ENCODE measurements around the gene OTOS. TPM values are rescaled to one million over a fixed set of nuclear protein-coding genes. Genes with fewer than 3 reads are reported as not detected.

The OTOS gene
- polyA plus RNA-seq, 1 experiment, result not detected

- CTCF ChIA-PET, result interaction anchor here (0.6 to 1.7 kb wide), 11 partner anchors 9 to 359 kb away, joined by 3 to 5 read pairs (median 3); partner anchors contain the start of gene OTOS
- POLR2A ChIA-PET, result no interaction called here
- TF ChIP-seq, protein P1, sequence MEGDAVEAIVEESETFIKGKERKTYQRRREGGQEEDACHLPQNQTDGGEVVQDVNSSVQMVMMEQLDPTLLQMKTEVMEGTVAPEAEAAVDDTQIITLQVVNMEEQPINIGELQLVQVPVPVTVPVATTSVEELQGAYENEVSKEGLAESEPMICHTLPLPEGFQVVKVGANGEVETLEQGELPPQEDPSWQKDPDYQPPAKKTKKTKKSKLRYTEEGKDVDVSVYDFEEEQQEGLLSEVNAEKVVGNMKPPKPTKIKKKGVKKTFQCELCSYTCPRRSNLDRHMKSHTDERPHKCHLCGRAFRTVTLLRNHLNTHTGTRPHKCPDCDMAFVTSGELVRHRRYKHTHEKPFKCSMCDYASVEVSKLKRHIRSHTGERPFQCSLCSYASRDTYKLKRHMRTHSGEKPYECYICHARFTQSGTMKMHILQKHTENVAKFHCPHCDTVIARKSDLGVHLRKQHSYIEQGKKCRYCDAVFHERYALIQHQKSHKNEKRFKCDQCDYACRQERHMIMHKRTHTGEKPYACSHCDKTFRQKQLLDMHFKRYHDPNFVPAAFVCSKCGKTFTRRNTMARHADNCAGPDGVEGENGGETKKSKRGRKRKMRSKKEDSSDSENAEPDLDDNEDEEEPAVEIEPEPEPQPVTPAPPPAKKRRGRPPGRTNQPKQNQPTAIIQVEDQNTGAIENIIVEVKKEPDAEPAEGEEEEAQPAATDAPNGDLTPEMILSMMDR (IDR thresholded peaks at IDR 0.05; ENCODE audit: insufficient read depth, low read depth, low read length), result peak; percentile 88
- no peak for DNase-seq (ENCODE audit: low read depth)
- H3K4me3 ChIP-seq (ENCODE audit: low read depth, low read length), result no peak overlapping the region
- H3K27me3 ChIP-seq (ENCODE audit: control insufficient read depth, insufficient read depth, low read length), result peaks cover 4% of the 10 kb centered on the region
- no peaks in the 10 kb centered on the region for H3K36me3 ChIP-seq (ENCODE audit: control insufficient read depth, insufficient read depth, low read length)
Measured at GRCh38 chr2:240149943-240150784, 9.7 kb upstream of the OTOS start.

- Histone ChIP-seq H3K27me3 (ENCODE audit: control insufficient read depth, insufficient read depth, low read length) (peaks cover 4% of the 10 kb centered on the region), H3K36me3 (ENCODE audit: control insufficient read depth, insufficient read depth, low read length) (no peaks in the 10 kb centered on the region), H3K4me3 (ENCODE audit: low read depth, low read length) (no peak overlapping the region)
- POLR2A ChIA-PET, result no interaction called here
- no peak for DNase-seq (ENCODE audit: low read depth)
- CTCF ChIA-PET, result no interaction called here
- TF ChIP-seq, protein P1 (IDR thresholded peaks at IDR 0.05; ENCODE audit: insufficient read depth, low read depth, low read length), result no peak
Measured at GRCh38 chr2:240147911-240148587, 7.6 kb upstream of the OTOS start.

- TF ChIP-seq, protein P1 (IDR thresholded peaks at IDR 0.05; ENCODE audit: insufficient read depth, low read depth, low read length), result no peak
- ChIA-PET POLR2A (no interaction called here), CTCF (no interaction called here)
- Histone ChIP-seq H3K4me3 (ENCODE audit: low read depth, low read length) (no peak overlapping the region), H3K27me3 (ENCODE audit: control insufficient read depth, insufficient read depth, low read length) (peaks cover 4% of the 10 kb centered on the region), H3K36me3 (ENCODE audit: control insufficient read depth, insufficient read depth, low read length) (no peaks in the 10 kb centered on the region)
- no peak for DNase-seq (ENCODE audit: low read depth)
Measured at GRCh38 chr2:240147382-240147781, 6.9 kb upstream of the OTOS start.

DNA sequence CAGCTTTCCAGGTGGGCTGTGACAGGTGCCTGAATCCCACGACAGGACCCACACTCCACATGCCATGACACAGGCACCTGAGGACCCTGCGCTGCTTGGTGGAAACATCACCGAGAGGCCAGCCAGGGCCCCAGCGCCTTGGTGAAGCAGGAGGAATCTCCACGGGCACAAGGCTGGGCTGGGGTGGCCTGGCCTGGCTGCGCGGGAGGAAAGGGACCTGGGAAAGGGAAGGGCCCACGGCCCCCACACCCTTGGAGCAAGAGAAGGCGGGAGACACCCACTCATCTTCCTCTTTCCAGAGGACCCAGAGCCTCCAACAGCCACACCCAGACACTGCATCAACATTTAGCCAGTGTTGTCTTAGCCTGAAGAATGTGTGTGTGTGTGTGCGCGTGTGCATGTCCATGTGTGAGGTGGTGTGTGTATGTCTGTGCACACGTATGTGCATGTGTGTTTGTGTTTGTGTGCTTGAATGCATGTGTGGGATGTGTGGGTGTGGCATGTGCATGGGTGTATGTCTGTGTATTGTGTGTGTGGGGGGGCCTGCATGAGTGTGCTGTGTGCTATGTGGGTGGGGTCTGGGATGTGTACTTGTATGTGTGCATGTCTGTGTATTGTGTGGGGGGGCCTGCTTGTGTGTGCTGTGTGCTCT, 6.3 kb upstream of the OTOS start:
- Histone ChIP-seq H3K27me3 (ENCODE audit: control insufficient read depth, insufficient read depth, low read length) (peaks cover 2% of the 10 kb centered on the region), H3K4me3 (ENCODE audit: low read depth, low read length) (no peak overlapping the region)
- CTCF ChIA-PET, result interaction anchor here (8.2 kb wide), 1 partner anchor 87 kb away, joined by 175 read pairs; no protein-coding TSS in a partner anchor

More for the DNA sequence above, 6.3 kb upstream of the OTOS start:
- TF ChIP-seq, protein P1 (IDR thresholded peaks at IDR 0.05; ENCODE audit: insufficient read depth, low read depth, low read length), result no peak
- no peak for DNase-seq (ENCODE audit: low read depth)
- H3K36me3 ChIP-seq (ENCODE audit: control insufficient read depth, insufficient read depth, low read length), result no peaks in the 10 kb centered on the region
- POLR2A ChIA-PET, result no interaction called here
